Stimulated activated CD8-positive, alpha-beta memory T cell treated with anti-CD3 and anti-CD28 coated beads, Interleukin-15, amount 100 ng/mL, for 48 hours (primary cell): ENCODE results near the gene TMPRSS12.
A peak's percentile ranks its signal among the peaks of the same experiment; 100 is the strongest.
"Not testable (repeated sequence)": the region's sequence is repeated elsewhere in the genome, so short reads cannot be mapped to it uniquely, and the experiment has no call there.

ENCODE experiments used
- DNase-seq, 2 donors: peaks; one replicate each; pipeline ENCODE4 v3.0.0-alpha.2; 2020; ENCODE audit warnings: low read depth in 2 of 2

Gene TMPRSS12, protein sequence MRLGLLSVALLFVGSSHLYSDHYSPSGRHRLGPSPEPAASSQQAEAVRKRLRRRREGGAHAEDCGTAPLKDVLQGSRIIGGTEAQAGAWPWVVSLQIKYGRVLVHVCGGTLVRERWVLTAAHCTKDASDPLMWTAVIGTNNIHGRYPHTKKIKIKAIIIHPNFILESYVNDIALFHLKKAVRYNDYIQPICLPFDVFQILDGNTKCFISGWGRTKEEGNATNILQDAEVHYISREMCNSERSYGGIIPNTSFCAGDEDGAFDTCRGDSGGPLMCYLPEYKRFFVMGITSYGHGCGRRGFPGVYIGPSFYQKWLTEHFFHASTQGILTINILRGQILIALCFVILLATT

DNA sequence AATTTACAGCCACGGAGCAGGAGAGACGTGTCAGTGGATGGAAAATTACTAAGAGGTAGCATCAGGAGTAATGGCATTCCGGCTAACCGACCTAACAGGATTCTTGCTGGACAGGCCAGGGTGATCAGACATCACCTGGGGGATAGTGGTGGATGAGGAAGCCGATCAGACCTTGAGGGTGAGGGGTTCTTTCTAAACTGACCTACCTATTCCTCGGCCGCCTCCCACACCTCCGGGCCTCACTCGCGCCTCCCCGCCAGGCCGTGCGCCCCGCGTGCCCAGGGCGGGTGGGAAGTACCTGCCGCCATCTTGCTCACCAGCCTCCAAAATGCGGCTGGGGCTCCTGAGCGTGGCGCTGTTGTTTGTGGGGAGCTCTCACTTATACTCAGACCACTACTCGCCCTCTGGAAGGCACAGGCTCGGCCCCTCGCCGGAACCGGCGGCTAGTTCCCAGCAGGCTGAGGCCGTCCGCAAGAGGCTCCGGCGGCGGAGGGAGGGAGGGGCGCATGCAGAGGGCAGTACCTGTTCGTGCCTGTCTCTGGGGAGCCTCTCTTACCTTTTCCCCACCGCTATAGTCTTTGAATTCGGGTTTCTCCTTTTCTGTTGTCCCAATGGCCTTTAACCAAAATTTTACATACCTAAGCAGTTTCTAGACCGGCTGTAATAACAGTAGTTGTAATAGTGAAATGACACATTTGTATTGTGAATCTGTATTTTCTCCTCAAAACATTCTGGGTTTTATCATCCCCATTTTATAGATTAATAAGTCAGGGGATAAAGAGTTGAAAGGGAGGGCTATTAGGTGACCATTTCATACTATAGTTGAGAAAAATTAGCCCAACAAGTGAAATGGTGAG is at the start of gene TMPRSS12:
TMPRSS12 (plus strand) TSS at position 290 of the 857 bp plus-strand sequence; CDS start at position 329, 39 bp downstream.
- DNase-seq, result no peak

DNA sequence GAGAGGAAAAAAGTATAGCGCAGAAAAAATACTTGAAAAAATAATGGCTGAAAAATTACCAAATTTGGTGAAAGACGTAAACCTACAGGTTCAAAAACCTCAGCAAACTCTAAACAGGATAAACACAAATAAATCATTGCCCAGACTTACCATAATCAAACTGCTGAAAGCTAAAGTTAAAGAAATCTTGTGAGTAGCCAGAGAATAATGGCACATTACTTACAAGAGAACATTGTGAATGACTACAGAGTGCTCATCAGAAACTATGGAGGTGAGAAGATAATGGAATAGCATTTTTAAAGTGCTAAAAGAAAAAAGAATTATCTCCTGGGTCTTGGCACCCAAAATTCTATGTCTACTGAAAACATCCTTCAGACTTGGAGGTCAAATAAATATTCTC is 42.8 kb upstream of the TMPRSS12 start:
- no peak for DNase-seq

DNA sequence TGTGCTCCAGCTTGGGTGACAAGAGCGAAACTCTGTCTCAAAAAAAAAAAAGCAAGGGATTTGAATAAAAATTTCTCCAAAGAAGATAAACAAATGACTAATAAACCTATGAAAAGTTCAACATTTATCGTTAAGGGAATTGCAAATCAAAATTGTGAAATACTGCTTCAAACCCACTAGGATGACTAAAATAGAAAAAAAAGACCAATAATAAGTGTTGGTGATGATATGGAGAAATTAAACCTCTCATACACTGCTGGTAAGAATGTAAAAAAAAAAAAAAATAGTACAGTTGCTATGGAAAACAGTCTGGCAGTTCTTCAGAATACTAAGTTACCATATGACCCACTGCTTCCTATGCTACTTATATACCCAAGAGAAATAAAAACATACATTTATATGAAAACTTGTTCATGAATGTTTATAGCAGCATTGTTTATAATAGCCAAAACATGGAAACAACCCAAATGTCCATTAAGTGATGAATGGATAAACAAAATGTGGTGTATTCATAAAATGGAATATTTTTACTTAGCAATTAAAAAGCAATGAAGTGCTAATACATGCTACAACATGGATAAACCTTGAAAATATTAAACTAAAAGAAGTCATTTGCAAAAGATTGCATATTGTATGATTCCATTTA is 39.4 kb upstream of the TMPRSS12 start:
- DNase-seq, result no peak

DNA sequence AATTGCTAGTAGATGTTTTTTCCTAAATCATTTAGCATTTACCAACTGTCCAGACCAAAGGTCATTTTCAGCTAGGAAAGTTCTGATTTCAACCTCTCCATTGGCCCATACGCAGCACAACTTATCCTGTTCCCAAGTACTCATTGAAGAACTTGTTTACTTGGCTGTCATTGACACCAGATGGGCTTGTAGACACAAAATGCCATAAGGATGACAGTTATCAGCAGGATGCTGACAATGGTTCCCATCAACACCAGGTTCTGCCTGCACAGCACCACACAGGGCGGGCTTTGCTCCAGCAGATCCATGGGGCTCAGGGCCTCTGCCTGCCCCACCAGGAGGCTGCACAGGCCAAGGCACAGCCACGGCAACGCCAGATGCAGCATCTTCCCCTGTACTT is 36.5 kb upstream of the TMPRSS12 start:
- no peak for DNase-seq

DNA sequence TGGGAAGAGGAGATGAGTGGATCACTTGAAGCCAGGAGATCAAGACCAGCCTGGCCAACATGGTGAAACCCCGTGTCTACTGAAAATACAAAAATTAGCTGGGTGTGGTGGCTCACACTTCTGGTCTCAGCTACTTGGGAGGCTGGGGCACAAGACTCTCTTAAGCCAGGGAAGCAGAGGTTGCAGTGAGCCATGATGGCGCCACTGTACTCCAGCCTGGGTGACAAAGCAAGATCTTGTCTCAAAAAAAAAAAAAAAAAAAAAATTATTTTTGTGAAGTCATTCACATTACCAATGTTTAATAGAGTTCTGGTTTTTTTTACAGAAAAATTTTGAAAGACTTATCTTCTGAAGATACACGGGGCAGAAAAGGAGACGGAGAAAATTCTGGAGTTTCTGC is 33.6 kb upstream of the TMPRSS12 start:
- DNase-seq, result not testable (repeated sequence)

DNA sequence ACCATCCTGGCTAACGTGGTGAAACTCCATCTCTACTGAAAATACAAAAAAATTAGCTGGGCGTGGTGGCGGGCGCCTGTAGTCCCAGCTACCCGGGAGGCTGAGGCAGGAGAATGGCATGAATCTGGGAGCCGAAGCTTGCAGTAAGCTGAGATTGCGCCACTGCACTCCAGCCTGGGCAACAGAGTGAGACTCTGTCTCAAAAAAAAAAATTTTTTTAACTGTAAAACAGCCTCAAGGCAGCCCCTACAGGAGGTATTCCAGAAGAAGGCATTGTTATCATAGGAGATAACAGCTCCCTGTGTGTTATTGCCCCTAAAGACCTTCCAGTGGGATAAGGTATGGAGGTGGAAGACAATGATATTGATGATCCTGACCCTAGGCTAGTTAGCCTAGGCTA is 27.8 kb upstream of the TMPRSS12 start:
- DNase-seq, result not testable (repeated sequence)

DNA sequence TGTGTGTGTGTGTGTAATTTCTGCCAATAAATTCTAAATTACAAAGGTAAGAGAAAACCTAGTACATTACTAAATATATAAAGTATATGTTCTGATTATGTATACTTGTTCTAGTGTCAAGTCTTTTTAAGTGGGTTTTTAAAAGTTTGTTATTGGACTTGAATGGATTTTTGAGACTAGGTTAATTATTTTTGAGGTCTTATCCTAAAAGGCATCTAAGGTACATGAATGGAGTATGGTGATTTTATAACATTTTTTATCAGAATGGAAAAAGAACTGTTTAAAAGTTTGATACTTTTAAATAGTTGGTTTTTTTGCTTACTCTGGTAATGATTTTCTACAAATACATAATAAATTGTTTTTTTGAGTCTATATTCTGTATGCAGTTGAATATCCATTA is 22.5 kb upstream of the TMPRSS12 start:
- no peak for DNase-seq

DNA sequence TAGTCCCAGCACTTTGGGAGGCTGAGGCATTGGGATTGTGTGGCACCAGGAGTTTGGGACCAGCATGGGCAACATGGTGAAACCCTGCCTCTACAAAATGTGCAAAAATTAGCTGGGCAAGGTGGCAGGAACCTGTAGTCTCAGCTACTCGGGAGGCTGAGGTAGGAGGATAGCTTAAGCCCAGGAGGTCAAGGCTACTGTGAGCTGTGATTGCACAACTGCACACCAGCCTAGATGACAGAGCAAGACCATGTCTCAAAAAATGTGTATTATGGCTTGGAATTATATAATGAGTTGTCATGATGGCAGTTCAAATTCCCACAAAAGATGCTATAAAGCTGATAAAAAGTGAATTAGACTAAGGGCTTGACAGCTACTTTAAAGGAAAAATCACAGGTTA is 20.6 kb upstream of the TMPRSS12 start:
- DNase-seq, result no peak

DNA sequence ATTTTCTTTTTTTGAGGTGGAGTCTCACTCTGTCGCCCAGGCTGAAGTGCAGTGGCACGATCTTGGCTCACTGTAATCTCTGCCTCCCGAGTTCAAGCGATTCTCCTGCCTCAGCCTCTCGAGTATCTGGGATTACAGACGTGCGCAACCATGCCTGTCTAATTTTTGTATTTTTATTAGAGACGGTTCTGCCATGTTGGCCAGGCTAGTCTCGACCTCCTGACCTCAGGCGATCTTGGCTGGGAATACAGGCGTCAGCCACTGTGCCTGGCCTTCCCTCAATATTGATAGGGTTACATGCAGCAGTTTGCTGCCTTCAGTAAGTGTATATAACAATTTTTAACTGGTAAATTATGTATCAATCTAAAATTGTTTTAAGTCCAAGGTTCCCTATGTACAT is 19.0 kb upstream of the TMPRSS12 start:
- not testable (repeated sequence) for DNase-seq

DNA sequence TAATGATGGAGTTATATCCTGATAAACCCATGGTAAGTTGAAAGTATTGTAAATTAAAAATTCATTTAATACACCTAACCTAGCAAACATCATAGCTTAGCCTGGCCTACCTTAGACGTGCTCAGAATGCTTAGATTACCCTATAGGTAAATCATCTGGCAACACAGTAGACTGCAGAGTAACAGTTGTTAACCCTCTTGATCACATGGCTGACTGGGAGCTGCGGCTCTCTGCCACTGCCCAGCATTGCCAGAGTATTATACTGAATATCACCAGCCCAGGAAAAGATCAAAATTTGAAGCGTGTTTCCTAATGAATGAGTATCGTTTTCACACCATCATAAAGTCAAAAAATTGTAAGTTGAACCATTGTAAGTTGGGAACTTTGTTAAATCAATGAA is 17.8 kb upstream of the TMPRSS12 start:
- DNase-seq, result no peak

DNA sequence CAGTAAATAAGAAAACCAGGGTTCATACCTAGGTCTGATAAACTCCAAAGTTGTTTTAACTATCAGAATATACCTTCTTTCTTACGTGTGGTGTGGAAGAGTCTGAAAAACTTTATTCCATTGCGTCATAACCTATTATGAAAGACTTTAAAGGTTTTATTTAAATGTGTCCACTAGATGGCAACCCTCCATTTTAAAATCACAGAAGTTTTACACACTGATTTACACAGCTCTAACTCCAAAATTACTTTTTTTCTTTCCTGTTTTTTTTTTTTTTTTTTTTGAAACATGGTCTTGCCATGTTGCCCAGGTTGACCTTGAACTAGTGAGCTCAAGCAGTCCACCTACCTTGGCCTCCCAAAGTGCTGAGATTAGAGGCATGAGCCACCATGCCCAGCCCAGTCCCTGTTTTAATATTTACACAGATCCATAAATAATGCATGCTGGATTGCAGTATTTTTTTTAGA is 17.3 kb upstream of the TMPRSS12 start:
- DNase-seq, result no peak

DNA sequence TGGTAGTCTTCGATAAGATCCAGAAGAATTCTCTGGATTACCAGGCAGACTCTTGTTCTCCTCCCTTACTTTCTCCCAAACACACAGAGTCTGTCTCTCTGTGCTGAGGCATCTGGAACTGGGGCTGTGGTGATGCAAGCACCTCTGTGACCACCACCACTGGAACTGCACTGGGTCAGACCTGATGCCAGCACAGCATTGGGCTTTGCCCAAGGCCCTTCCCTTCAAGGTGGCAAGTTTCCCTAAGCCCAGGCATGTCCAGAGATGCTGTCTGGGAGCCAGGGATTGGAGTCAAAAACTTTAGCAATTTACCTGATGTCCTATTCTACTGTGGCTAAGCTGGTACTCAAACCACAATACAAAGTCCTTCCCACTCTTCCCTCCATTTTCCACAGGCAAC is 14.6 kb upstream of the TMPRSS12 start:
- DNase-seq, result no peak

DNA sequence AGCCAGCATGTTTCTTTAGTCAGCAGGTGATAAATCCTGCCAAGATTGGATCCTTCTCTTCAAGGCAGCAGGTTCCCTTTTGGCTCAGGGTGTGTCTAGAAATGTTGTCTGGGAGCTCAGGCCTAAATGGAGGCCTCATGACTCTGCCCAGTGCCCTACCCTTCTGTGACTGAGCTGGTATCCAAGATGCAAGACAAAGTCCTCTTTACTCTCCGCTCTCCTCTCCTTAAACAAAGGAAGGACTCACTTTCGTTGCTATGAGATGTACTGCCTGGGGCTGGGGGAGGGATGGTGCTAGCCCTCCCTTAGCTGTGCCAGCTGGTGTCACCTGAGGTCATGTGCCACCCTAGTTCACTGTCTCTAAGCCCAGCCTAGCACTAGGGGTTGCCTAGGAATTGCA is 13.8 kb upstream of the TMPRSS12 start:
- DNase-seq, result no peak

DNA sequence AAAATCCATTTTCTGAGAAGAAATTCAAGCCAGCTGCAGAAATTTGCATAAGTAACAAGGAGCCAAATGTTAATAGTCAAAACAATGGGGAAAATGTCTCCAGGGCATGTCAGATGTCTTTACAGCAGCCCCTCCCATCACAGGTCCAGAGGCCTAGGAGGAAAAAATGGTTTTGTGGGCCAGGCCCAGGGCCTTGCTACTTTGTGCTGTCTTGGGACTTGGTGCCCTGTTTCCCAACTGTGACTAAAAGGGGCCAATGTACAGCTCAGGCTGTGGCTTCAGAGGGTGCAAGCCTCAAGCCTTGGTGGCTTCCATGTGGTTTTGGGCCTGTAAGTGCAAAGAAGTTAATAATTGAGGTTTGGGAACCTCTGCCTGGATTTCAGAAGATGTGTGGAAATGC is 8.9 kb upstream of the TMPRSS12 start:
- not testable (repeated sequence) for DNase-seq

DNA sequence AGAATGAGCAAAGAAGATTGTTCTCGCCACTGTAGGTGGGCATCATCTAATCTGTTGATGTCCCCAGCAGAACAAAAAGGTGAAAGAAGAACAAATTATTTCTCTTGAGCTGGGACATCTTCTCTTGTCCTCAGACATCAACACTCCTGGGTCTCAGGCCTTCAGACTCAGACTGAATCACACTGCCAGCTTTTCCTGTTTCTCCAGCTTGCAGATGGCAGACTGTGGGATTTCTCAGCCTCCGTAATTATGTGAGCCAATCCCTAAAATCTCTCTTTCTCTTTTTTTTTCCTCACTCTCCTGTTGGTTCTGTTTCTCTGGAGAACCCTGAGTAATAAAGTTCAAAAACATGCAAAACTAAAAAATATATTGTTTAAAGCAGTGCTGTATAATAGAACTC is 3.7 kb upstream of the TMPRSS12 start:
- no peak for DNase-seq

DNA sequence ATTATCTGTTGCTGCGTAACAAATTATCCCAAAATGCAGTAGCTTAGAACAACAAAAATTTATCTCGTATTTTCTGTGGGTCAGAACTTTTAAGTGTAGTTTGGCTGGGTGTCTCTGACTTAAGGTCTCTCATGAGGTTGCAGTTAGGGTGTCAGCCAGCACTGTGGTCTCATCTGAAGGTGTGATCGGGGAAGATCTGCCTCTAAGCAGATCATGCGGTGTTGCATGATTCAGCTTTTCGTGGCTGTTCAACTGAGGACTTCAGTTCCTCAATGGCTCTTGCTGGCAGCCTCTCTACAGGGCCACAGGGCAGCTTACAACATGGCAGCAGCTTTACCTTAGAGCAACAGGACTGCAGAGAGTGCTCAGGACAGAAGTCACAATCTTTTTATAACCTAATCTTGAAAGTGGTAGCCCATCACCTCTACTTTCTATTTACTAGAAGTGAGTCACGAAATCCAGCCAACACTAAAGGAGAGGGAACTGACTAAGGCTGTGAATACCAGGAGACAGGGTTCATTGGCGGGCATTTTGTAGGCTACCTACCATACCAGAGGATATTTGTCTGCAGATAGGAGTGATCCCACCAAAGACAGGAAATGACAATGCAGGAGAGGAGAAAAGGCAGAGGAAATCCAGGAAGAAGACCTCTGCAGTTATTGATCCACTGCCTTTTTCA is 1.8 kb upstream of the TMPRSS12 start:
- DNase-seq, result no peak

DNA sequence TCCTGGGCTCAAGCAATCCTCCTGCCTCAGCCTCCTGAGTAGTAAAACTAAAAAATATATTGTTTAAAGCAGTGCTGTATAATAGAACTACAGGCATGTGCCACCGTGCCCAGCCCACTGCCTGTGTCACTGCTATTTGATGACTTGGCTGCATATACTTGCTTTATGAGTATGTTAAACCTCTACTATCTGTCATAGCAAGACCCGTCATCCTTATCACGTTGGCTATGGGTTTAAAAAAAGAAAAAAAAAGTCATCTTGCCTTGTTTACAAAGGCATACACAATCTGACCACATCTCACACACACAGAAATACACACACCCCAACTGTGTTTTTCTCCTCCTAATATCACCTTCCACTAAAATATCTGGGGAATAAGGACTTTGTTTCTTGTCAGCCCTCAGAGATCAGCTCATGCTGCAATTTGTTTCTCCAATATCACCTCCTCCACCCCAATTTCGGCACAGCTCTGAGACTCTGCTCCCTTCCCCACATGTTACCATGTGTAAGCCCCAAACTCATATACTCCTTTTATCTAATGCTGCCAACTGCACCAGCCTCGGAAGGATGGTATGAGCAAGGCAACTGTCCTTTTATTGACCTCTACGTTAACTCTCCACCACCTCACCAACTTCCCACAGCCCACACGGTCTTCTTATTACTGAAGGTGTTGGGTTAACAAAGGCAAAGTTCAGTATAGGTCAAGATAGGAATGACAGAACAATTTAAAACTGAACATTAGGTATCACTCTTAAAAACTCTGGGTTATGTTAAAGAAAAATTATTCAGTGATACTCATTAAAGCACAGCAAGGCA is 802 bp upstream of the TMPRSS12 start:
- peak in 1 of 2 donors; percentile 6 for DNase-seq

DNA sequence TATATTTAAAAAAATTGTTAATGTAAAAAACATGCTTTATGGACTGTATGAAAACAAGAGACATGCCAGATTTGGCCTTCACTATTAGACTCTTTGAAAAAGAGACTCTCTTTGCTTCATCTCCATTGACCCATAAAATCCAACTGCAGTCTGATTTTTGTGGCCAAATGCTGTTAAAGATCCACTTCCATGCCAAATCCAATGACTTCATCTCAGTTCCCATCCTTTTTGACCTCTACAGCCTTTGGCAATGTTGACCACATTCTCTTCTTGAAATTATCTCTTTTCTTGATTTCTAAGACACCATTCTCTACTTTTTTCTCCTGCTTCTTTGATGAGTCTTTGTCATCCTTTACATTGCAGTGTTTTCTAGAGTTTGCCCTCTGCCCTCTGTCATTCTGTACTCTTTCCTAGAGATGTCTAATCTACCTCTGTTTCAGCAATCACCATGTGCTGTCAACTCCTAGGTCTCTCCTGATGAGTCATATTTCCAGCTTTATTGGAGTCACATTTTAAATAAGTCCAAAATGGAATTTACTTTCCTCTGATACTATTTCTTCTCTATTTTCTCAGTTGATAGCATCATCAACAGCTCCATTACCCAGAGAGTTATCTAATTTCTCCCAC is 2.4 kb downstream of the TMPRSS12 start:
- no peak for DNase-seq

DNA sequence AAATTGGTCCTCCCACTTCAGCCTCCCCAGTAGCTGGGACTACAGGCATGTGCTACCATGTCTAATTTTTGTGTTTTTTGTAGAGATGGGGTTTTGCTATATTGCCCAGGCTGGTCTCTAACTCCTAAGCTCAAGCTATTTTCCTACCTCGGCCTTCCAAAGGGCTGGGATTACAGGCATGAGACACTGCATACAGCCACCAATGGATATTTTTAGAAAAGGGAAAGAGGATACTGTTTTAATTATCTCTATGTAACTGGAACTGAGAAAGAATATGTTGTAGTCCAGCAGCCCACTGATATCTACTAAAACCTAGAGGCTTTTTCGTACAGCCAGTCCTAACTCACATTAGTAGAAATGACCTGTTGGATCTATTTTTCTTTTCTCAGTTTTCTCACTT is 6.2 kb downstream of the TMPRSS12 start:
- DNase-seq, result no peak

DNA sequence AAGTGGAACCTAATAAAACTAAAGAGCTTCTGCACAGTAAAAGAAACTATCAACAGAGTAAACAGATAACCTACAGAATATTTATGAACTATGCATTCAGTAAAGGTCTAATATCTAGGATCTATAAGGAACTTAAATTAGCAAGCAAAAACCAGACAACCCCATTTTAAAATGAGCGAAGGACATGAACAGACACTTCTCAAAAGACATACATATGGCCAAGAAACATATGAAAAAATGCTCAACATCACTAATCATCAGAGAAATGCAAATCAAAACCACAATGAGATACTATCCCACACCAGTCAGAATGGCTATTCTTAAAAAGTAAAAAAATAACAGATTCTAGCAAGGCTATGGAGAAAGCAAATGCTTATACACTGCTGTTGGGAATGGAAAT is 12.5 kb downstream of the TMPRSS12 start:
- DNase-seq, result not testable (repeated sequence)
